GM19372 (cell line): ENCODE measurements around the gene PRKACG.
A peak's percentile ranks its signal among the peaks of the same experiment; 100 is the strongest.
"Not testable (repeated sequence)": the region's sequence is repeated elsewhere in the genome, so short reads cannot be mapped to it uniquely, and the experiment has no call there.

ENCODE experiments used
- ATAC-seq: cut with Tn5 transposase; IDR thresholded peaks from one replicate; pipeline ENCODE4 v1.9.1; 2021; ENCODE audit warnings: mild to moderate bottlenecking, low read depth, moderate library complexity; ENCODE audit not compliant: unreplicated experiment

The PRKACG gene

DNA sequence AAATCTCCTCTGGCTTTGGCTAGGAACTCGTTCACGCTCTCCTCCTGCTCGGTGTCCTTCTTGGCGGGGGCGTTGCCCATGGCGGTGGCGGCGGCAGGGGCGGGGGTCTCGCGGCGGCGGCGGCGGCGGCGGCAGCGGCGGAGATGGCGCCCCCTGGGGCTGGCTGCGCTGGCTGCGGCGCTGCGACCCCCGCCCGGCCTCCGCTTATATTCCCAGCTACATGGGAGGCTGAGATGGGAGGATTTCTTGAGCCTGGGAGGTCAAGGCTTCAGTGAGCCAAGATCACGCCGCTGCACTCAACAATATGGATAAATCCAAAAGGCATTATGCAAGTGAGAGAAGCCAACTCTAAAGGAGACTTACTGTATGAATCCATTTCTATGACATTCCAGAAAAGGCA lies at the start of gene PRKACG:
TSS of gene PRKACG (minus strand) at position 101 of the 400 bp plus-strand sequence. CDS start at position 80, 21 bp downstream.
- no peak for ATAC-seq

DNA sequence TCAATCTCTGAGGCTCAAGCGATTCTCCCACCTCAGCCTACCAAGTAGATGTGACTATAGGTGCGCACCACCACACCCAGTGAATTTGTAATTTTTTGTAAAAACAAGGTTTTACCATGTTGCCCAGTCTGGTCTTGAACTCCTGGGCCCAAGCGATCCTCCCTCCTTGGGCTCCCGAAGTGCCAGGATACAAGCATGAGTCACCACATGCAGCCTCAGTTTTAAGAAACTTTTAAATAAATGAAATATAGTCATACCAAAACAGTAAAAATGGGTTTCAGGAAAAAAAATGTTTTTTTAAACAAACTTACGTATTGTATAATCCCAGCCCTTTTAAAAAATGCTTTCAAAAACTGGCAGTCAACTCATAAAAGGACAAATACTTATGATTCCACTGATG lies 48.3 kb upstream of the PRKACG start:
- ATAC-seq = no peak

DNA sequence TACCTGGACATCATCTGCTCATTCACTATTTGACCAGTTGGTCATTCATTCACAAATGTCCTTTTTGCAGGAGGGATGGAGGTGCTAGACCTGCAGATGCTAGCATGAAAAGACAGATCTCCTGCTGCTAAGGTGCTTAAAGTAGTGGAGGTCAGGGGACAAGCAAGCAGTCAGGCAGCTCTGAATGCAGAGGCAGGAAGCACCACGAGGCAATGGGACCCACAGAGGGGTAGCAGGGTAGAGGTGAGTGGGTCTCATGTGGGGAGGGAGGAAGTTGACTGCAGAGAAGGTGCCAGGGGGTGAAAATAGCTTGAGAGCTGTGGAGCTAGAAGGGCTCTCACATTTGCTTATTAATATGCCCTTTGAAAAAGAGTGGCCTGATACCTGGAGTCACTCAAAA lies 46.9 kb upstream of the PRKACG start:
- no peak for ATAC-seq

DNA sequence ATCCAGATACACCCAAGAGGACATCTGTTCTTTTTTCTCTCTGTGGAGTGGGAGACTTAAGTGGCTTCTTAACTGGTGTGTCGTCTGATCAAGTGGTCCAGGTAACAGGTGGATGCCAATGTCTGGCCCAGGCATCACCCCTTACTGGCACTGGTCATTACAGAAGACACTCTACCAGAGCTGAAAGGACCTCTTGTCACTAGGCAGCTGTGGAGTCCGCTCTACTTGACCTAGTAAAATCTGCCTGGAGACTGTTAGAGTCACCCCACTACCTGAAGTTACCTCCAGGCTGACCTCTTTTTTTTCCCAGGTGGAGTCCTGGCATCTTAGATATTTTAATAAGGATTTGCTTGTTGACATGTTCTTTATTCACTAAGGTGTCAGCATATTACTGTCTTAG lies 44.2 kb upstream of the PRKACG start:
- no peak for ATAC-seq

DNA sequence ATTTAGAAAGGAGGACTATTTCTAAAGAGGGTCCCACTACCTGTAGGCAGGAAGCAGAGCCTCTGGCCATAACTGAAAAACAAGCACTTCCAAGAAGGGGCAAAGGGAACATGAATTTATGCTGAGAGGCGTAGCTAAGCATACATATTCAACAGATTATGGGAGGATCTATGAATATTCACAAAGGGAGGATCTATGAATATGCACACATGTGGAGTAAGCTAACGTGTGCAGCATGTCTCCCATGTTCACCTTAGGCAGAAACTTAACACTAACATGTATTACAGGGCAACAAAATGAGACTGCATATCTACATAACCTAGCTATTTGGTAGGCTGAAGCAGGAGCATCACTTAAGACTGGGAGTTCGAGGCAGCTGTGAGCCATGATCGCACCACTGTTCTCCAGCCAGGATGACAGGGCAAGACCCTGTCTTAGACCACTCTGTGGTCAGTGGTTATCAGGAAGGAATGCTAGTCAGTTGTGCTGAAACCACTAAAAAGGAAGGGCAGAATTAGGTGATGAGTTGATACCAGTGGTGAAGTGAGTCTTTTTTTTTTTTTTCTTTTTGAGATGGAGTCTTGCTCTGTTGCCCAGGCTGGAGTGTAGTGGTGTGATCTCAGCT lies 42.4 kb upstream of the PRKACG start:
- no peak for ATAC-seq

DNA sequence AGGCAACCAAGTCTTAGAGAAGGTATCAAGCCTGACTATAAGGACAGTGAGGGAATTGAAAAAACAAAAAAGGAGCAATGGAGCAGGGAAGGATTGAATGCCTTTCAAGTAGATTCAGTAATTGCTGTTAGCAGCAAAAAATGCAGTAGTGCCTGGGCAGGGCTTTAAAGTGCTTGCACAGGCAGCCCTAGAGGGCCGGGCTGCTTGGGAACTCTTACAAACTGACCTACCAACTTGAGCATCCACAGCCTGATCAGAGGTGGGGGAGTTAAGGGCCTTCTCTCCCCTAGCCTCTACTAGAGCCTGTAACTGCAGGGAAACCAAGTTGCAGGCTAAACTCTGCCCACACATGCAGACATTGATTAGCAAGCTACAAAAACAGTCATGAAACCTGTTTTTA lies 41.1 kb upstream of the PRKACG start:
- no peak for ATAC-seq

DNA sequence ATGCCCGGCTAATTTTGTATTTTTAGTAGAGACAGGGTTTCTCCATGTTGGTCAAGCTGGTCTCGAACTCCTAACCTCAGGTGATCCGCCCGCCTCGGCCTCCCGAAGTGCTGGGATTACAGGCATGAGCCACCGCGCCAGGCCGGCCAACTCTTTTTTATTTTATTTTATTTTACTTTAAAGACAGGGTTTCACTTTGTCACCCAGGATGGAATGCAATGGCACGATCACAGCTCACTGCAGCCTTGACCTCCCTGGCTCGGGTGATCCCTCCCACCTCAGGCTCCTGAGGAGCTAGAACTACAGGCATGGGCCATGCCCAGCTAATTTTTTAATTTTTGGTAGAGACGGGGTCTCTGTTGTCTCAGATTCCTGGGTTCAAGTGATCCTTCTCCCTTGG lies 37.0 kb upstream of the PRKACG start:
- not testable (repeated sequence) for ATAC-seq

DNA sequence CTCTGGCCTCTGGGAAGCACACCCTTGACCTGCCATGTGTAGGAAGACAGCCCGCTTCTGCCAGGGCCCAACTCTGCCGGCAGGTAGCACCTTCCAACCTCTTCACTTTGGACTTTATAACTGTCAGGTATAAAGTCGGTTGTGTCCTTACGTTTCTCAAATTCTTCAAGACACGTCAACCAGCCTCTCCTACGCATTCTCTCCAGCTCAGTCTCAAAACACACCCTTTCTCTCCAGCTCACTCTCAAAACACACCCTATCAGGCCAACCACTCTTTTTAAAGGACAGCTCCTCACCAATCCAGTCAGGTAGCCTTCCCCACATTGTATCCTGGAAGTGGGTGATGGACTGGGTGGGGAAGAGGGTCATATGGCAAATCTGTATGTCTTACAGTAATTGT lies 35.2 kb upstream of the PRKACG start:
- ATAC-seq = no peak

DNA sequence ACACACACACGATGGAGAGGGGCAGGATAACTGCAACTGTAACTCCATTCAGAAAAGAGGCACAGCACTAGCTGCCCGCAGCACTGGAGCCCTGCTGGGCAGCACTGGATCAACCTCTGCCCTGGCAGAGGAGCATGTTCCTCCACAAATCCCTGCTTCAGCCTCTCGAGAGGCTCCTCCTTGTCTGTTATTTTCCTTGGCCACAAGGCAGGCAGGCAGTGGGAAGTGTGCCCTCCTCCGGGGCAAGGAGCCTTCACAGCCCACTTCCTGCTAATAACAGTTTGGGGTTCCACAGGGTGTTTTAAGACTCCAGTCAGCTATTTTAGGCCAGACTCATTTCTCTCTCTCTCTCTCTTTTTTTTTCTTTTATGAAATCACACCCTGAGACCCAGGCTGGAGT lies 33.5 kb upstream of the PRKACG start:
- no peak for ATAC-seq

DNA sequence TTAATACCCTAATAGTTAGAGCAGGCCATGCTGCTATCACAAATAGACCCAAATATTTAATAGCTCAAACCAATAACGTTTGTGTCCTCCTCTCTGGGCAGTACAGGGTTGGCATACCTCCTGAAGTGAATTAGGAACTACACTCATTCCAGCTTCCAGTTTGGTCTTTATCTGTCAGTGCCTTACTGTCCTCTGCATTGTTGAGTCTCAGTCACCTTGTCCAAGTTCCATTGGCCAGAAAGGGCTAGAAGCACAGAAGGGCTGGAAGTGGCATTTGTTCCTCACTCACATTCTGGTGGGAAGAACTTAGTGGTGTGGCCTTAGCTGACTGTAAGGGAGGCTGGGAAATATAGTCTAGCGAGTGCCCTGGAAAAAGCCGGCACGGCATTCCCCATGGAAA lies 32.8 kb upstream of the PRKACG start:
- no peak for ATAC-seq

DNA sequence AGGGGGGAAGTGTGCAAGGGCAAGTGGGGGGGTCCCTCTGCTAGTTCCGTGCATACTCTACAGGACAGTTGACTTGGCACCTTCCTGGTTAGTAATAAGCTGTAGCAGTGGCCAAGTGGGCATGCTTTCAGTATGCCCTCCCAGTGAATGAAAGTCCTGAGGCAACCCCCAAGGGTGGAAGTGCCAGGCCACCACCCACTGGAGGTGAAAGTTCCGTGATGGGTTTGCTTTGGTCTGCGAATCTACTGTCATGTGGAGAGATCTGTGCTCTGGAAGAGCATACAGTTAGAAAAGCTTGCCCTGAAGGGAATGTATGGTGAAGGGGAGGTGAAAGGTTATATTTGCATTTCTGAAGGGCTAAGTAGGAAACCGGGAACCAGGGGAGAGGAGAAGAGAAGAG lies 31.9 kb upstream of the PRKACG start:
- no peak for ATAC-seq

DNA sequence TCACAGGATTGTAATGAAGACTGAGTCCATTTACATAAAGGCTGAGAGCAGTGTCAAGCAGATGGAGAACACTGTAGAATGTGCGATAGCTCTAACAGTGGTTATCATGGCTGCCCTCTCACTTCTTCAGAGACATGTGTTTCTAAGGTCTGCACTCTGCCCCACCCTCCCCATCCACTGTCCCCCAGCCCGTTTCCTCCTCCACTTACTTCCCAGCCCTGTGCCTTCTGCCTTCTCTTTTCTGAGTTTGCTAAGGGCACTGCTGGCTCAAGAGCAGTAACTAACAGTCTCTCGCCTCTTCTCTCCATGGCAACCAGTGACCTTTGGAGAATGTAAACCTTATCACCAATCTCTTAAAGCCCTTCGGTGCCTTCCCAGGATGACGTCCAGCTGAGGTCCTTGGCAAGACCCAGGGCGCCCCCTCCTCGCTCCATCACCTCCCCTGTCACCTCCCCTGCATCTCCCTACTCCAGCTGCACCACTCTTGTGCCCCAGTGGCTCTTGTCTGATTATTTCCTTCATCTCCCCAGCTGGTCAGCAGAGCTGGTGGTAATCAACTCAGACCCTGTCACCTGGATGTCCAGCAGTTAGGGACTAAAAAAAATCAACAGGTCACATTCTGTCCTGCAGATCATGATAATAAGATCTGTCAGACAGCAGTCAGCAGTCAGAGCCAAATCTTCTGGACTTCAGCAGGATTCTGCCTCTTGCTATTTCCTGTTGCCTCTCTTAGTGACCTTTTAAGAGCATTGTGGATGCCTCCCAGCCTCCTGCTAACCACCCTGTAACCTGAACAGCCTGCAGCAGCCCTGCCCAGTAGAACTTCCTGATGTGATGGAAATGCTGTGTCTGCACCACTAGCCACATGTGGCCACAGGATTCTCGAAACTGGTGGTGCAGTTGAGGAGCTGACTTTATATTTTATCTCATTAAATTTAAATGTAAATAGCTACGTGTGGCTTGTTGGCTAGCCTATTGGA lies 30.6 kb upstream of the PRKACG start:
- no peak for ATAC-seq

DNA sequence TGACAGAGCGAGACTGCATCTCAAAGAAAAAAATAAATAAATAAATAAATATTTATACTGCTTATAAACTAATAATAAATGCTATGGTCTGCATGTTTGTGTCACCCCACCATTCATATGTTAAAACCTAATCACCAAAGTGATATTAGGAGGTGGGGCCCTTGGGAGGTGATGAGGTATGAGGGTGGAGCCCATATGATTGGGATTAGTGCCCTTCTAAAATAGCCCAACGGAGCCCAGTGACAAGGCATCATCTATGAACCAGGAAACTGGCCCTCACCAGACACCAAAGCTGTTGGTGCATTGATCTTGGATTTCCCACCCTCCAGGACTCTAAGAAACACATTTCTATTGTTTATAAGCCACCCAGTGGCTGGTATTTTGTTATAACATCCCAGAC lies 26.7 kb upstream of the PRKACG start:
- ATAC-seq = no peak

DNA sequence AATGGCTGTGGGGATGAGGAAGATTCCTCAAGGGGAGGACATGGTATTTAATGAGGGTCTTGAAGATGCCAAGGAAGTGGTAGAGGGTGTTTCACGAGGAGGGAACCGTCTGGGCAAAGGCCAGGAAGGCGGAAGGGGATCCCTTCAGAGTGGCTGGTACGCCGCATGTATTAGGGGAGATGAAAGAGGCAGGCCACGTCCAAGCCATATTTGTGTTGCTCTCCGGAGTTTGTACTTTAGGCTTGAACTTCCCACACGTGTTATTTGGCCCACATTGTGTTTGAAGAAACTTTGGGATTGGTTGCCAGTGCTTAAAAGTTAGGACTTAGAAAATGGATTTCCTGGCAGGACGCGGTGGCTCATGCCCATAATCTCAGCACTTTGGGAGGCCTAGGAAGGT lies 22.9 kb upstream of the PRKACG start:
- no peak for ATAC-seq

DNA sequence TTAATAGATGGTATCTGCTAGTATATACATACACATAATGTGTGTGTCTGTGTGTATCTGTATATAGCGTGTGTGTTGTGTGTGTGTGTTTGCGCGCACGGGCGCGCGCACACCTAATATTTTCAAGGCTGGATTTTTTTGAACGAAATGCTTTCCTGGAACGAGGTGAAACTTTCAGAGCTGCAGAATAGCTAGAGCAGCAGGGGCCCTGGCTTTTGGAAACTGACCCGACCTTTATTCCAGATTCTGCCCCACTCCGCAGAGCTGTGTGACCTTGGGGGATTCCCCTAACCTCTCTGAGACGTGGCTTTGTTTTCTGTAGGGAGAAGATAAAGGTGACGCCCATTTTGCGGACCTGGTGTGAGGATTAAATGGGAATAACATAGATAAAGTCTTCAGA lies 22.4 kb upstream of the PRKACG start:
- ATAC-seq = no peak

DNA sequence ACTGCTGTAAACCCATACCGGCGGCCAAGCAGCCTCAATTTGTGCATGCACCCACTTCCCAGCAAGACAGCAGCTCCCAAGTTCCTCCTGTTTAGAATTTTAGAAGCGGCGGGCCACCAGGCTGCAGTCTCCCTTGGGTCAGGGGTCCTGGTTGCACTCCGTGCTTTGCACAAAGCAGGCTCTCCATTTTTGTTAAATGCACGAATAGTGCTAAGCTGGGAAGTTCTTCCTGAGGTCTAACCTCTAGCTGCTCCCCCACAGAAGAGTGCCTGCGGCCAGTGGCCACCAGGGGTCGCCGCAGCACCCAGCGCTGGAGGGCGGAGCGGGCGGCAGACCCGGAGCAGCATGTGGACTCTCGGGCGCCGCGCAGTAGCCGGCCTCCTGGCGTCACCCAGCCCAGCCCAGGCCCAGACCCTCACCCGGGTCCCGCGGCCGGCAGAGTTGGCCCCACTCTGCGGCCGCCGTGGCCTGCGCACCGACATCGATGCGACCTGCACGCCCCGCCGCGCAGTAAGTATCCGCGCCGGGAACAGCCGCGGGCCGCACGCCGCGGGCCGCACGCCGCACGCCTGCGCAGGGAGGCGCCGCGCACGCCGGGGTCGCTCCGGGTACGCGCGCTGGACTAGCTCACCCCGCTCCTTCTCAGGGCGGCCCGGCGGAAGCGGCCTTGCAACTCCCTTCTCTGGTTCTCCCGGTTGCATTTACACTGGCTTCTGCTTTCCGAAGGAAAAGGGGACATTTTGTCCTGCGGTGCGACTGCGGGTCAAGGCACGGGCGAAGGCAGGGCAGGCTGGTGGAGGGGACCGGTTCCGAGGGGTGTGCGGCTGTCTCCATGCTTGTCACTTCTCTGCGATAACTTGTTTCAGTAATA lies 21.8 kb upstream of the PRKACG start, which contains the start of gene FXN:
TSS of gene FXN (plus strand) at position 315 of the 871 bp plus-strand sequence. CDS start at position 346, 31 bp downstream.
- ATAC-seq = peak; percentile 95

DNA sequence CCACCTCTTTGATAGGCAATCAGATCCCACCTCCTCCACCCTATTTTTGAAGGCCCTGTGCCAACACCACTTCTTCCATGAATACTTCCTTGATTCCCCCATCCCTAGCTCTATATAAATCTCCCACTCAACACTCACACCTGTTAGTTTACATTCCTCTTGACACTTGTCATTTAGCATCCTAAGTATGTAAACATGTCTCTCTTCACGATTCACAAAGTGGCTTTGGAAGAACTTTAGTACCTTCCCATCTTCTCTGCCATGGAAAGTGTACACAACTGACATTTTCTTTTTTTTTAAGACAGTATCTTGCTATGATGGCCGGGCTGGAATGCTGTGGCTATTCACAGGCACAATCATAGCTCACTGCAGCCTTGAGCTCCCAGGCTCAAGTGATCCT lies 20.2 kb upstream of the PRKACG start:
- no peak for ATAC-seq

DNA sequence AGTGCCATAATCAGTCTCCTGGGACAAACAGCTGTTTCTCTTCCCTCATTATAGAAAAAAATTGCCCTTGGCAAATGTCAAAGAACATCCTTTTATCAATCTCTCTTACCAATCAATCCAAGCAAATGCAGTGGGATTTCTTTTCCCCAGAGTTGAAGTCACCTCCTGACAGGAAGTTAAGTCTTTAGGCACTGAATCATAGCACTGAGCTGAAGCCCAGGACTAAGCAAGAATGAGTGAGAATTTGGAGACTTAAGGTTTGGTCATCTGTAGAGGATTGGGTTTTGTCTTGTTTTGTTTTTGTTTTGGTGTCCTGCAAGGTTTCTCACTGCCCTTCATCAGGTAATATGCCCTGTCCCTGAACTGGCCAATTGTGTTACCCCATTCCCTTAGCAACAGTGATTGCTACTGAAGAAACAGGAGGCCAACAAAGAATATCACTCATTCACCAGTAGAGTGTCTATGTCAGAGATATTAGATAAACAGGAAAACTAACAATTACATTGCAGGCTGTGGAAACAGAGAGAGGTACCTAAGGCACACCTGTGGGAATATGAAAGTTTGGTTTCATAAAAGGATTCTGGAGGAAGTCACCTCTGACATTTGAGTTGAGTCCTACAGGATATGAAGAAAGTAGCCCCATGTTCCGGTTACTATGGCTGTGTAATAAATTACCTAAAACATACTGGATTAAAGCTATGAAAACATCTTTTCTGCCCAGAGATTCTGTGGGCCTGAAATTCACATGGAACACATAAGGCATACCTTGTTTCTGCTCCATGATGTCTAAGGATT lies 17.1 kb upstream of the PRKACG start:
- no peak for ATAC-seq

DNA sequence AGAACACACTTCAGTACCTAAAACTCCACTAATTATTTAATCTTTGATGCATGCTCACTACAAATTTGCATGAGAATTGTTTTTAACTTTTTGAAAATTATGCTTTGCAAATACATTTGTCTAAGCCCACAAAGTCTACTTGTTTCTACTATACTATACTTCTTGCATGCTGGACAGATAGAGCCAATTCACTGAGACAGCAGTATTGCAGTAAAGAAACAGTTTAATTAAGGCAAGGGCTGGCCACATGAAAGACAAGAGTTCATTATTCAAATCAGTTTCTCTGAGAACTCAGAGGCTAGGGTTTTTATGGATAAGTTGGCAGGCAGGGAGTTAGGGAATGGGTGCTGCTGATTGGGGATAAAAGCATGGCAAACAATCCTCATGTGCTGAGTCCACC lies 15.6 kb upstream of the PRKACG start:
- no peak for ATAC-seq

DNA sequence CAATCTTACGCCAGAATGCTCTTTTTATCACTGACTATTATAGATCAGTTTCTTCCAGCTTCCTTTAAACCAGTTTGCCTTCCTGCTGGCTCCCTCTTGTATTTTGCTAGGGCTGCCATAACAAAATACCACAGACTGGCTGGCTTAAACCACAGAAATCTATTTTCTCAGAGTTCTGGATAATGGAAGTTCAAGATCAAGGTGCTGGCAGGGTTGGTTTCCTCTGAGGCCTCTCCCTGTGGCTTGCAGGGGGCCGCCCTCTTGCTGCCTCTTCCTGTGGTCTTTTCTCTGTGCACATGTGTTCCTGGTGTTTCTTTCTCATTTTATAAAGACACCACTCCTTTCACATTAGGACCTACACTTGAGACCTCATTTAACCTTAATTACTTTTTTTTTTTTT lies 14.8 kb upstream of the PRKACG start:
- no peak for ATAC-seq
